Stomach (tissue), 9 donors: ENCODE measurements around the gene TIMELESS. TPM values are rescaled to one million over a fixed set of nuclear protein-coding genes. Genes with fewer than 3 reads are reported as not detected.

Experiments used
- DNase-seq, 2 donors: peaks; one replicate each; pipeline versions ENCODE4 v3.0.0 to v3.0.0-alpha.2; 2013 to 2019
- H3K27ac ChIP-seq, 5 donors: fragments of 200-600 bp in 4 of 5; sonication (generic) in 4 of 5; one replicate each; pipeline ENCODE4 v1.5.1; 2013 to 2019; ENCODE audit warnings: mild to moderate bottlenecking in 1 of 5, moderate library complexity in 1 of 5
- H3K27me3 ChIP-seq, 3 donors: fragments of 200-600 bp; sonication (generic); one replicate each; pipeline ENCODE4 v1.5.1; 2017 to 2019; ENCODE audit warnings: mixed run types in 1 of 3
- H3K36me3 ChIP-seq, 4 donors: fragments of 200-600 bp; sonication (generic); 1 replicate in 3 of 4; 2 replicates in 1 of 4; pipeline ENCODE4 v1.5.1; 2016 to 2019
- H3K4me1 ChIP-seq, 4 donors: fragments of 200-600 bp; sonication (generic); one replicate each; pipeline ENCODE4 v1.5.1; 2016 to 2019
- H3K4me3 ChIP-seq, 4 donors: fragments of 200-600 bp; sonication (generic) in 3 of 4; one replicate each; pipeline ENCODE4 v1.5.1; 2016 to 2019; ENCODE audit warnings: mild to moderate bottlenecking in 1 of 4
- H3K9me3 ChIP-seq, 4 donors: fragments of 200-600 bp; sonication (generic); one replicate each; pipeline ENCODE4 v1.5.1; 2016 to 2019
- EP300 ChIP-seq: sonication (generic); formaldehyde crosslinking; IDR thresholded peaks from one replicate; pipeline ENCODE4 v1.6.1; 2017; ENCODE audit warnings: antibody characterized with exemption
- POLR2A ChIP-seq, 4 donors: fragments of 450-650 bp; IDR thresholded peaks; one replicate each; pipeline ENCODE4 v1.6.1; 2016; ENCODE audit warnings: antibody characterized with exemption in 4 of 4, control low read depth in 2 of 4, mild to moderate bottlenecking in 1 of 4, moderate library complexity in 1 of 4
- POLR2AphosphoS5 ChIP-seq, 3 donors: sonication (generic); formaldehyde crosslinking; IDR thresholded peaks; one replicate each; pipeline ENCODE4 v1.6.1; 2016; ENCODE audit warnings: antibody characterized with exemption in 3 of 3
- WGBS, 5 donors: extraction: QIAGEN DNeasy Blood & Tissue Kit in 3 of 5; methylation state at CpG; one replicate each; pipeline versions ENCODE4 v1.1.5 to v1.1.7; 2013 to 2018; 5-methylcytosine and 5-hydroxymethylcytosine counted together
- intact Hi-C: fragments of 100-400 bp; cut with DNase I; formaldehyde crosslinking; loops from one replicate; pipeline ENCODE4 v1.15.1; 2023; ENCODE audit warnings: low total_unique reads
- polyA plus RNA-seq, 3 donors: library from polyadenylated mRNA; stranded (reverse); fragments of 200-250 nt; gene quantifications; one replicate each; pipeline ENCODE4 v1.2.3, GENCODE V29; 2013
- total RNA-seq, 5 donors: library from RNA; depleted of rRNA; stranded (reverse); fragments of >200 nt; gene quantifications; one replicate each; pipeline versions ENCODE4 v1.1.0 to v1.2.3, GENCODE V29; 2014 to 2016
- TF ChIP-seq, protein P1 (sequence below), 7 experiments: fragments of 450-650 bp in 4 of 7; fragments of 200-600 bp in 3 of 7; sonication (generic) in 3 of 7; IDR thresholded peaks; one replicate each; pipeline ENCODE4 v1.5.1; 2016 to 2019; ENCODE audit warnings: antibody characterized with exemption in 7 of 7, control low read depth in 2 of 7, mild to moderate bottlenecking in 1 of 7
- donor health status: healthy with polysubstance abuse.
- donor health status: Bipolar disorder and iron deficiency.
- donor health status: healthy.

TIMELESS gene
- total and polyA plus RNA-seq, 8 donors, result 3.8 to 64.7 (median 6.3) TPM

GRCh38 chr12:56484566-56484965 is 35.3 kb upstream of the TIMELESS start:
- Histone ChIP-seq H3K36me3 (no peaks in the 10 kb centered on the region), H3K4me1 (peaks cover 18 to 22% (median 18%) of the 10 kb centered on the region in 4 donors), H3K4me3 (no peak overlapping the region), H3K9me3 (no peaks in the 10 kb centered on the region), H3K27me3 (peaks cover 0 to 21% (median 0%) of the 10 kb centered on the region in 3 donors), H3K27ac (no peak overlapping the region)
- 79 to 90% (median 86%) methylated on average over 1 of the region's 1 CpG for WGBS, 5 donors
- intact Hi-C loops, result no loop called here
- TF ChIP-seq EP300, result no peak
- TF ChIP-seq, protein P1, sequence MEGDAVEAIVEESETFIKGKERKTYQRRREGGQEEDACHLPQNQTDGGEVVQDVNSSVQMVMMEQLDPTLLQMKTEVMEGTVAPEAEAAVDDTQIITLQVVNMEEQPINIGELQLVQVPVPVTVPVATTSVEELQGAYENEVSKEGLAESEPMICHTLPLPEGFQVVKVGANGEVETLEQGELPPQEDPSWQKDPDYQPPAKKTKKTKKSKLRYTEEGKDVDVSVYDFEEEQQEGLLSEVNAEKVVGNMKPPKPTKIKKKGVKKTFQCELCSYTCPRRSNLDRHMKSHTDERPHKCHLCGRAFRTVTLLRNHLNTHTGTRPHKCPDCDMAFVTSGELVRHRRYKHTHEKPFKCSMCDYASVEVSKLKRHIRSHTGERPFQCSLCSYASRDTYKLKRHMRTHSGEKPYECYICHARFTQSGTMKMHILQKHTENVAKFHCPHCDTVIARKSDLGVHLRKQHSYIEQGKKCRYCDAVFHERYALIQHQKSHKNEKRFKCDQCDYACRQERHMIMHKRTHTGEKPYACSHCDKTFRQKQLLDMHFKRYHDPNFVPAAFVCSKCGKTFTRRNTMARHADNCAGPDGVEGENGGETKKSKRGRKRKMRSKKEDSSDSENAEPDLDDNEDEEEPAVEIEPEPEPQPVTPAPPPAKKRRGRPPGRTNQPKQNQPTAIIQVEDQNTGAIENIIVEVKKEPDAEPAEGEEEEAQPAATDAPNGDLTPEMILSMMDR (IDR thresholded peaks at IDR 0.05), result no peak
- TF ChIP-seq POLR2A (IDR thresholded peaks at IDR 0.05), result no peak
- no peak for TF ChIP-seq POLR2AphosphoS5 (IDR thresholded peaks at IDR 0.05)
- DNase-seq, result no peak

DNA sequence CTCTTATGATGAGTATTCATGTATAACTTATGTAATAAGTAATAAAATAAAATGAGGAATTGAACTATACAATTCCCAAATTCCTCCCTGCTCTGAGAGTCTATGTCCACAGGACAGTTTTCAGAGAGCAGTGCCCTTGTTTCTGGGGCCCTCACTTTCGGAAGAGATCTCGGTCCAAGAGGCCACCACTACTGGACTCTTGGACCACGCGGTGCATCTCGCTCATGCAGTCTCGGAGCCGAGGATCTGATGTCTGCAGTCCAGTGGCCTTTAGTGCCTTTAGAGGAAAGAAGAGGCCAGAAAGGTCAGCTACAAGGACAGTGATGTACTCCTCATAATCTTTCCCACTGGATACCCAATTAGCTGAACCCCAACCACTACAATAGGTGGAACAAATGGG is 30.4 kb upstream of the TIMELESS start:
- 93 to 96% (median 93%) methylated on average over 7 of the region's 7 CpGs for WGBS, 5 donors
- Histone ChIP-seq H3K9me3 (no peaks in the 10 kb centered on the region), H3K4me3 (no peak overlapping the region), H3K36me3 (peaks cover 0 to under 1% (median 0%) of the 10 kb centered on the region in 4 donors), H3K4me1 (no peaks in the 10 kb centered on the region), H3K27ac (no peak overlapping the region), H3K27me3 (no peaks in the 10 kb centered on the region)
- intact Hi-C loops, result no loop called here
- no peak for DNase-seq
- TF ChIP-seq POLR2AphosphoS5 (IDR thresholded peaks at IDR 0.05), result no peak
- TF ChIP-seq, protein P1 (IDR thresholded peaks at IDR 0.05), result no peak
- no peak for TF ChIP-seq POLR2A (IDR thresholded peaks at IDR 0.05)
- no peak for TF ChIP-seq EP300

DNA sequence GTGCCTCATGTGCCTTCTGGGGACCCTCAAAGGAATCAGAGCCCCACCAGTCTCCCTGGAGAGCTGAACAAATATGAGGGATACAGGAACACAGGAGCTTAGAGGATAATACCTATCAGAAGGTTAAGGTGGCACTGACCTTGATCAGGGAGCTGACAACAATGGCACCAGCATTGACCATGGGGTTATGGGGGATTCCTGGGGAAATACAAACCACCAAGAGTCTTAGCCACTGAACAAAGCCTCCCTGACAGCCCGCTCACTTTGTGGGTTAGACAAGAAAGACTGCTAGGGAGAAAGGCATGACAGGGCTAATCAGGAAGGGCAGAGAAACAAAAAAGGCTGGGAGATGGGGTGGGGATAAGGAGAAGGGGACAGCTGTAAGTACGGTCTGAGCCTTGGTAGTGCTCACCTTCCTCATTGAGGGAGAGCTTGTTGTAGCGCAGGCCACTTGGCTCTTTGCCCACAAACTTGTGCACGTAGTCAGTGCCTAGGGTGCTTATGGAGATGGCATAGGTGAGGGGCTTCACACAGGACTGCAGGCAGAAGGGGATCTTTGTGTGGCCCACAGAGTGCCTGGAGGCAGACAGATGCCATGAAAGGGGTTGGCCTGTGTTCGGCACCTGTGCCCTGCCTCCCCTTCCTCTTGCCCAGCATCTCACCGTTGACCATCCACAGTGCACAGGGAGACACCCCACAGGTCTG is 28.4 kb upstream of the TIMELESS start:
- no peak overlapping the region for H3K27ac ChIP-seq
- no peaks in the 10 kb centered on the region for H3K9me3 ChIP-seq
- H3K4me1 ChIP-seq, result no peaks in the 10 kb centered on the region
- intact Hi-C loops, result no loop called here
- H3K36me3 ChIP-seq, result peaks cover 0 to 8% (median 0%) of the 10 kb centered on the region in 4 donors
- H3K27me3 ChIP-seq, result no peaks in the 10 kb centered on the region
- no peak for DNase-seq
- TF ChIP-seq POLR2AphosphoS5 (IDR thresholded peaks at IDR 0.05), result no peak
- 76 to 92% (median 88%) methylated on average over 6 of the region's 6 CpGs for WGBS, 5 donors
- H3K4me3 ChIP-seq, result no peak overlapping the region

DNA sequence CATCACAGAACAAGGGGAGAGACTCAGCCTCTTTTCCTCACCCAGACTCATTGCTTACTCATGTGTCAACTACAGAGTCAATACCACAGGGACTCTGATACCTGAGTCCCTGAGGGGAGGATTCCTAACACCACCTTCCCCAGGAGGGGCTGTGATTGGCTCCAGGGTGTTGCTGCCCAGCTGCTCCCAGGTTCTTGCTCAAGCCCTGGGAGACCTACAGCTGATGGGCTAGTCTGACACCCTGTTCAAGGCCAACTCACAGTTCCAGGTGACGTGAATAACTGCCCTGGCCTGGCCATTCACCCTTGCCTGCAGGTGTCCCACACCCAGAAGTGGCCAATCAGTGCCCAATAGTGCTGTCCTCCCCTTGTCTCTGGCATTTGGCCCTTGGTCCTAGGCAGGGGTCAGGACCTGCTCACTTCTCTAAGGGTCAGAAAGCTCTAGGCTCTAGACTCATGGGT is 27.8 kb upstream of the TIMELESS start:
- intact Hi-C loops, result no loop called here

More for the DNA sequence above, 27.8 kb upstream of the TIMELESS start:
- H3K4me1 ChIP-seq, result no peaks in the 10 kb centered on the region
- no peaks in the 10 kb centered on the region for H3K27me3 ChIP-seq
- peaks cover 0 to 13% (median 3%) of the 10 kb centered on the region in 4 donors for H3K36me3 ChIP-seq
- H3K27ac ChIP-seq, result no peak overlapping the region
- H3K9me3 ChIP-seq, result no peaks in the 10 kb centered on the region
- no peak for TF ChIP-seq POLR2A (IDR thresholded peaks at IDR 0.05)
- no peak for TF ChIP-seq POLR2AphosphoS5 (IDR thresholded peaks at IDR 0.05)
- TF ChIP-seq EP300, result no peak
- TF ChIP-seq, protein P1 (IDR thresholded peaks at IDR 0.05), result no peak
- peak in 1 of 2 donors; percentile 41 for DNase-seq
- WGBS, 5 donors, result 81 to 100% (median 89%) methylated on average over 1 of the region's 1 CpG
- H3K4me3 ChIP-seq, result no peak overlapping the region
